Smooth muscle cell (in vitro differentiated cells): Measurements from ENCODE around the gene ALKBH2. TPM values are rescaled to one million over a fixed set of nuclear protein-coding genes. Genes with fewer than 3 reads are reported as not detected.

ENCODE experiments used
- DNase-seq: peaks from one replicate; lab custom pipeline; 2025; ENCODE audit not compliant: unreplicated experiment; lab: John Stamatoyannopoulos, UW
- H2AFZ ChIP-seq: fragments of 200-600 bp; sonication (generic); 2 replicates; pipeline ENCODE4 v1.6.0; 2016; ENCODE audit warnings: antibody characterized with exemption, low read depth, mild to moderate bottlenecking
- H3F3A ChIP-seq: fragments of 200-600 bp; sonication (generic); 2 replicates; pipeline ENCODE4 v1.6.0; 2017; ENCODE audit warnings: antibody characterized with exemption, low read depth
- H3K27ac ChIP-seq: fragments of 200-600 bp; sonication (generic); 2 replicates; pipeline ENCODE4 v1.5.1; 2016; ENCODE audit warnings: low read depth, mild to moderate bottlenecking
- H3K27me3 ChIP-seq: fragments of 200-600 bp; sonication (generic); 2 replicates; pipeline ENCODE4 v1.6.1; 2016; ENCODE audit warnings: low read depth, mild to moderate bottlenecking
- H3K36me3 ChIP-seq: fragments of 200-600 bp; sonication (generic); 2 replicates; pipeline ENCODE4 v1.5.1; 2016; ENCODE audit warnings: low read depth
- H3K4me1 ChIP-seq: fragments of 200-600 bp; sonication (generic); 2 replicates; pipeline ENCODE4 v1.5.1; 2016; ENCODE audit warnings: low read depth
- H3K4me2 ChIP-seq: fragments of 200-600 bp; sonication (generic); 2 replicates; pipeline ENCODE4 v1.6.0; 2016; ENCODE audit warnings: mild to moderate bottlenecking
- H3K4me3 ChIP-seq: fragments of 200-600 bp; sonication (generic); 2 replicates; pipeline ENCODE4 v1.5.1; 2016; ENCODE audit warnings: mild to moderate bottlenecking
- H3K79me2 ChIP-seq: fragments of 200-600 bp; sonication (generic); 2 replicates; pipeline ENCODE4 v1.6.0; 2016; ENCODE audit warnings: low read depth, mild to moderate bottlenecking
- H3K9ac ChIP-seq: fragments of 200-600 bp; sonication (generic); 2 replicates; pipeline ENCODE4 v1.6.0; 2016; ENCODE audit warnings: low read depth
- H3K9me3 ChIP-seq: fragments of 200-600 bp; sonication (generic); replicated peaks from 2 replicates; pipeline ENCODE4 v1.5.1; 2016; ENCODE audit warnings: low read depth
- H4K20me1 ChIP-seq: fragments of 200-600 bp; sonication (generic); 2 replicates; pipeline ENCODE4 v1.6.0; 2016; ENCODE audit warnings: low read depth
- WGBS: methylation state at CpG from one replicate; pipeline ENCODE4 v1.1.7; 2016; ENCODE audit warnings: low lambda C conversion rate; 5-methylcytosine and 5-hydroxymethylcytosine counted together
- polyA plus RNA-seq: library from polyadenylated mRNA; unstranded; fragments of >200 nt; fragmentation: Nextera tagmentation; extraction: Ambion mirVana; gene quantifications from 2 replicates; pipeline ENCODE4 v1.2.1, GENCODE V29; 2016
- total RNA-seq: library from RNA; depleted of rRNA; stranded (reverse); fragments of >200 nt; gene quantifications from 2 replicates; pipeline ENCODE4 v1.2.3, GENCODE V29; 2014
- TF ChIP-seq, protein P1 (sequence below): fragments of 200-600 bp; sonication (generic); IDR thresholded peaks from 2 replicates; pipeline ENCODE4 v1.5.1; 2017; ENCODE audit warnings: borderline replicate concordance, mild to moderate bottlenecking, antibody characterized with exemption; ENCODE audit not compliant: insufficient read depth, poor library complexity, severe bottlenecking

Gene ALKBH2
- total and polyA plus RNA-seq, 2 experiments from 2014 or later = 13.6 to 17.6 TPM

DNA sequence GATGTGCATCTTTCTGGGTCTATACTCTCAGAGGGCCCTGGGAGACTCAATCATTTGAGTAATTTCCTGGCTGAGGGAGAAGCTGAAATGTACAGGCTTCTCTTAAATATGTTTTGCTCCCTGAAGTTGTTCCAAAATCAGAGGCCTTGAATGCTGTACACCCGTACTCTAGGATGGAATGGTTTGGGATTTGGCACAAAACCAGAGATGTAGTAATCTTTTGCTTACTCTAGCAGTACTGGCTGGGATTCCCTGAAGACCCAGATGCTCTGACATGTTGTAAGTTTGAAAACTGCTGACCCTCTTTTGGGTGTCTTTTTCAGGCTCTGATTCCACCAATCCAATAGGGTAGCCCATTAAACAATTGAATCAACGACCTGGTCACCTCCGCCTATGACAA, 33.5 kb upstream of the ALKBH2 start:
- Histone ChIP-seq H3K9ac (no peak overlapping the region), H3K36me3 (no peaks in the 10 kb centered on the region), H3K27ac (no peak overlapping the region), H3K27me3 (no peaks in the 10 kb centered on the region), H3K79me2 (no peaks in the 10 kb centered on the region), H3F3A (no peaks in the 10 kb centered on the region), H3K9me3 (no peaks in the 10 kb centered on the region), H4K20me1 (no peaks in the 10 kb centered on the region), H3K4me2 (no peak overlapping the region), H3K4me3 (no peak overlapping the region), H3K4me1 (no peaks in the 10 kb centered on the region), H2AFZ (no peak overlapping the region)
- TF ChIP-seq, protein P1, sequence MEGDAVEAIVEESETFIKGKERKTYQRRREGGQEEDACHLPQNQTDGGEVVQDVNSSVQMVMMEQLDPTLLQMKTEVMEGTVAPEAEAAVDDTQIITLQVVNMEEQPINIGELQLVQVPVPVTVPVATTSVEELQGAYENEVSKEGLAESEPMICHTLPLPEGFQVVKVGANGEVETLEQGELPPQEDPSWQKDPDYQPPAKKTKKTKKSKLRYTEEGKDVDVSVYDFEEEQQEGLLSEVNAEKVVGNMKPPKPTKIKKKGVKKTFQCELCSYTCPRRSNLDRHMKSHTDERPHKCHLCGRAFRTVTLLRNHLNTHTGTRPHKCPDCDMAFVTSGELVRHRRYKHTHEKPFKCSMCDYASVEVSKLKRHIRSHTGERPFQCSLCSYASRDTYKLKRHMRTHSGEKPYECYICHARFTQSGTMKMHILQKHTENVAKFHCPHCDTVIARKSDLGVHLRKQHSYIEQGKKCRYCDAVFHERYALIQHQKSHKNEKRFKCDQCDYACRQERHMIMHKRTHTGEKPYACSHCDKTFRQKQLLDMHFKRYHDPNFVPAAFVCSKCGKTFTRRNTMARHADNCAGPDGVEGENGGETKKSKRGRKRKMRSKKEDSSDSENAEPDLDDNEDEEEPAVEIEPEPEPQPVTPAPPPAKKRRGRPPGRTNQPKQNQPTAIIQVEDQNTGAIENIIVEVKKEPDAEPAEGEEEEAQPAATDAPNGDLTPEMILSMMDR = no peak
- WGBS = 83% methylated on average over 3 of the region's 3 CpGs
- no peak for DNase-seq

DNA sequence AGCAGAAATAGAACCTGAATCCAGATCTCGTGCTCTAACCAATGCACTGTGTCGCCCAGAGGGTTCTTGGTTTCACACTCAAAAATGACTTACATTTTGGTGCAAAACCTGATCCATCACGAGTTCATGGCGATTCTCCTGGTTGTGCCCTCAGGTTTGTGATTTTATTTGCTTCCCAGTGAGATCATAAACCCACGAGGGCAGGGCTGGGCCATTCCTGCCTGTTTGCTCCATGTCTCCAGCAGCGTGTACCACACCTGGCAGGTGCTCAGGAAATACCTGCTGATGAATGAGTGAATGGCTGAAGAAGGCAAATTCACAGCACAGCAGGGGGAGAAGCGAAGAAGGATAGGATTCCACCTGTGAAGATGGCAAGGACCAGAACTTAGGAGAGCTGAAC, 32.5 kb upstream of the ALKBH2 start:
- WGBS = 91% methylated on average over 7 of the region's 7 CpGs

DNA sequence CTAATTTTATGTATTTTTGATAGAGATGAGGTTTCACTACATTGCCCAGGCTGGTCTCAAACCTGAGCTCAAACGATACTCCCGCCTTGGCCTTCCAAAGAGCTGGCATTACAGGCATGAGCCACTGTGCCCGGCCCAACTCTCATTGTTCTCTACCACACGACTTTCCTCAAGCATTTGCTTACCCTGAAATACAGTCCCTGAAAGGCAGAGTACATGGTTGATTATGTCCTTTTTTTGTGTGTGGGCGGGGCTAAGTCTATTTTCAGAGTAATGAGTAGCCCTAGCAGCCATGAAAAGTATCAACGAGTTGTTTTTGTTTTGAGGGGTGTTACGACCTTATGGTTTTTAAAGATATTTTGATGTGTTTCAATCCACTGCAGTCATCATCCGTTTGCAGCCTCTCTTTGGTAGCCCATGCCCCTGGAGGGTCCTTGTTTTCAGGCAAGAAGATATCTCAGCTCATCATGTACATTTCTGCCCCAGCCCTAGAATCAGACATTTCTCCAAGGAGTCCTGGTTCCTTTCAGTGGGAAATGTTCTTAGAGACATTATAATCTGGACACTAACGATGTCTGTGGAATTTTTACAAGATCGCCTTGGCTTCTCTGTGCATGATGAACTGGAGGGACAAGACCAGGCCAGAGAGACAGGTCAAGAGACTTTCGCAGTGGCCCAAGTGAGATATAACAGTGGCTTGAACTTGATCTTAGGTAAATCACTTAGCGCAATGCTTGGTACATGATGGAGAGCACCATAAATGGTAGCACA, 31.8 kb upstream of the ALKBH2 start:
- no peaks in the 10 kb centered on the region for H3K79me2 ChIP-seq

More for the DNA sequence above, 32.5 kb upstream of the ALKBH2 start:
- Histone ChIP-seq H3K27me3 (no peaks in the 10 kb centered on the region), H3K4me2 (no peak overlapping the region), H3F3A (no peaks in the 10 kb centered on the region), H4K20me1 (no peaks in the 10 kb centered on the region), H3K27ac (no peak overlapping the region), H3K4me1 (no peaks in the 10 kb centered on the region), H2AFZ (no peak overlapping the region), H3K9ac (no peak overlapping the region), H3K79me2 (no peaks in the 10 kb centered on the region), H3K4me3 (no peak overlapping the region), H3K9me3 (no peaks in the 10 kb centered on the region), H3K36me3 (no peaks in the 10 kb centered on the region)
- DNase-seq = no peak
- TF ChIP-seq, protein P1 = no peak

More for the DNA sequence above, 31.8 kb upstream of the ALKBH2 start:
- no peaks in the 10 kb centered on the region for H3F3A ChIP-seq
- no peaks in the 10 kb centered on the region for H3K9me3 ChIP-seq
- H3K4me3 ChIP-seq = no peak overlapping the region
- H4K20me1 ChIP-seq = no peaks in the 10 kb centered on the region
- no peak overlapping the region for H3K27ac ChIP-seq
- H3K36me3 ChIP-seq = no peaks in the 10 kb centered on the region
- no peak overlapping the region for H2AFZ ChIP-seq
- no peak for DNase-seq
- no peak overlapping the region for H3K9ac ChIP-seq
- 81% methylated on average over 12 of the region's 12 CpGs for WGBS
- TF ChIP-seq, protein P1 = no peak
- no peak overlapping the region for H3K4me2 ChIP-seq
- no peaks in the 10 kb centered on the region for H3K4me1 ChIP-seq
- no peaks in the 10 kb centered on the region for H3K27me3 ChIP-seq
